H9 (cell line): ENCODE results near the gene DECR2. TPM values are rescaled to one million over a fixed set of nuclear protein-coding genes. Genes with fewer than 3 reads are reported as not detected.

ENCODE experiments used
- DNase-seq: peaks from one replicate; pipeline ENCODE4 v3.0.0-alpha.2; 2017
- H2AFZ ChIP-seq: one replicate; pipeline ENCODE4 v1.6.1; 2013; ENCODE audit warnings: mild to moderate bottlenecking, low read length, control low read depth, moderate library complexity
- H2AK5ac ChIP-seq: 2 replicates; pipeline ENCODE4 v1.6.1; 2013; ENCODE audit warnings: low read length, control low read depth, mixed read lengths; ENCODE audit not compliant: insufficient read length
- H2BK120ac ChIP-seq: one replicate; pipeline ENCODE4 v1.6.1; 2013; ENCODE audit warnings: low read depth, mild to moderate bottlenecking, low read length, control low read depth, inconsistent platforms; ENCODE audit not compliant: poor library complexity, severe bottlenecking
- H2BK12ac ChIP-seq: 2 replicates; pipeline ENCODE4 v1.6.1; 2013; ENCODE audit warnings: low read length, control low read depth, mixed read lengths, low read depth; ENCODE audit not compliant: insufficient read length
- H2BK15ac ChIP-seq: 2 replicates; pipeline ENCODE4 v1.6.1; 2013; ENCODE audit warnings: low read depth, low read length, control low read depth
- H2BK20ac ChIP-seq: one replicate; pipeline ENCODE4 v1.6.1; 2013; ENCODE audit warnings: low read depth, mild to moderate bottlenecking, low read length, control low read depth, inconsistent platforms; ENCODE audit not compliant: poor library complexity, severe bottlenecking
- H2BK5ac ChIP-seq: 2 replicates; pipeline ENCODE4 v1.6.1; 2013; ENCODE audit warnings: low read length, control low read depth, mixed read lengths; ENCODE audit not compliant: insufficient read length
- H3K14ac ChIP-seq: 2 replicates; pipeline ENCODE4 v1.6.1; 2013; ENCODE audit warnings: low read length, control low read depth; ENCODE audit not compliant: insufficient read depth
- H3K18ac ChIP-seq: 2 replicates; pipeline ENCODE4 v1.6.1; 2013; ENCODE audit warnings: low read depth, mild to moderate bottlenecking, mixed read lengths, low read length, control low read depth; ENCODE audit not compliant: insufficient read length
- H3K23ac ChIP-seq: 2 replicates; pipeline ENCODE4 v1.6.1; 2013; ENCODE audit warnings: low read length, control low read depth, mixed read lengths, low read depth; ENCODE audit not compliant: insufficient read length
- H3K23me2 ChIP-seq: 2 replicates; pipeline ENCODE4 v1.6.1; 2013; ENCODE audit warnings: low read depth, mild to moderate bottlenecking, mixed read lengths, low read length, control low read depth; ENCODE audit not compliant: insufficient read length, poor library complexity, severe bottlenecking
- H3K27ac ChIP-seq: 2 replicates; pipeline ENCODE4 v1.5.1; 2013; ENCODE audit warnings: low read length, control low read depth, mixed read lengths, low read depth; ENCODE audit not compliant: insufficient read length
- H3K27me3 ChIP-seq: 2 replicates; pipeline ENCODE4 v1.6.1; 2013; ENCODE audit warnings: low read length, control low read depth, inconsistent platforms; ENCODE audit not compliant: insufficient read depth
- H3K4ac ChIP-seq: 2 replicates; pipeline ENCODE4 v1.6.1; 2013; ENCODE audit warnings: low read depth, mild to moderate bottlenecking, control low read depth, inconsistent platforms, low read length, moderate library complexity
- H3K4me1 ChIP-seq: 2 replicates; pipeline ENCODE4 v1.6.1; 2013; ENCODE audit warnings: low read length, control low read depth, inconsistent platforms; ENCODE audit not compliant: insufficient read depth
- H3K4me2 ChIP-seq: 2 replicates; pipeline ENCODE4 v1.6.1; 2013; ENCODE audit warnings: low read length, control low read depth, mixed read lengths; ENCODE audit not compliant: insufficient read length, insufficient read depth
- H3K56ac ChIP-seq: 2 replicates; pipeline ENCODE4 v1.6.1; 2013; ENCODE audit warnings: low read depth, mild to moderate bottlenecking, mixed read lengths, low read length, control low read depth; ENCODE audit not compliant: insufficient read length
- H3K79me1 ChIP-seq: 2 replicates; pipeline ENCODE4 v1.6.1; 2013; ENCODE audit warnings: low read depth, mild to moderate bottlenecking, moderate library complexity, low read length, control low read depth, inconsistent platforms; ENCODE audit not compliant: insufficient read depth, poor library complexity, severe bottlenecking
- H3K79me2 ChIP-seq: 2 replicates; pipeline ENCODE4 v1.6.1; 2013; ENCODE audit warnings: low read length, control low read depth, inconsistent platforms; ENCODE audit not compliant: insufficient read depth
- H3K9ac ChIP-seq: 2 replicates; pipeline ENCODE4 v1.6.1; 2013; ENCODE audit warnings: low read length, control low read depth, mixed read lengths; ENCODE audit not compliant: insufficient read length; ENCODE audit errors: extremely low read depth
- H3K9me3 ChIP-seq: one replicate; pipeline ENCODE4 v1.6.1; 2013; ENCODE audit warnings: low read depth, low read length, inconsistent platforms; ENCODE audit not compliant: control insufficient read depth
- H3T11ph ChIP-seq: one replicate; pipeline ENCODE4 v1.6.1; 2013; ENCODE audit warnings: mild to moderate bottlenecking, low read length, control low read depth, inconsistent platforms
- H4K20me1 ChIP-seq: one replicate; pipeline ENCODE4 v1.6.1; 2013; ENCODE audit not compliant: control insufficient read depth, insufficient read length, insufficient read depth
- H4K5ac ChIP-seq: 2 replicates; pipeline ENCODE4 v1.6.1; 2013; ENCODE audit warnings: low read depth, mild to moderate bottlenecking, mixed read lengths, low read length, control low read depth; ENCODE audit not compliant: insufficient read length
- H4K8ac ChIP-seq: replicated peaks from 2 replicates; pipeline ENCODE4 v1.6.1; 2013; ENCODE audit warnings: low read length, control low read depth, mixed read lengths, low read depth; ENCODE audit not compliant: insufficient read length
- H4K91ac ChIP-seq: 2 replicates; pipeline ENCODE4 v1.6.1; 2013; ENCODE audit warnings: low read depth, mild to moderate bottlenecking, moderate library complexity, mixed read lengths, low read length, control low read depth; ENCODE audit not compliant: insufficient read length
- H3K27ac Mint-ChIP-seq, 3 experiments: 2 replicates in 2 of 3; 3 replicates in 1 of 3; pipeline ENCODE4 v1.8.0; 2020 to 2021; ENCODE audit warnings: mixed read lengths in 3 of 3, mild to moderate bottlenecking in 1 of 3, moderate library complexity in 1 of 3
- H3K27me3 Mint-ChIP-seq: 2 replicates; pipeline ENCODE4 v1.8.0; 2021; ENCODE audit warnings: low read depth, mild to moderate bottlenecking, moderate library complexity, mixed read lengths
- H3K36me3 Mint-ChIP-seq, 3 experiments: 2 replicates in 2 of 3; 3 replicates in 1 of 3; pipeline ENCODE4 v1.8.0; 2020 to 2021; ENCODE audit warnings: low read depth in 3 of 3, mixed read lengths in 3 of 3; ENCODE audit not compliant: insufficient read depth in 1 of 3
- H3K4me1 Mint-ChIP-seq, 2 experiments: 2 replicates each; pipeline ENCODE4 v1.8.0; 2020; ENCODE audit warnings: mixed read lengths in 2 of 2
- H3K4me3 Mint-ChIP-seq, 2 experiments: 2 replicates in 1 of 2; 3 replicates in 1 of 2; pipeline ENCODE4 v1.8.0; 2020 to 2021; ENCODE audit warnings: mild to moderate bottlenecking in 2 of 2, mixed read lengths in 2 of 2, moderate library complexity in 1 of 2
- H3K9me3 Mint-ChIP-seq, 2 experiments: 2 replicates in 1 of 2; 3 replicates in 1 of 2; pipeline ENCODE4 v1.8.0; 2020; ENCODE audit warnings: mild to moderate bottlenecking in 2 of 2, mixed read lengths in 2 of 2, moderate library complexity in 1 of 2
- WGBS: extraction: QIAGEN DNeasy Blood & Tissue Kit; methylation state at CpG from one replicate; pipeline ENCODE4 v1.1.7; 2013; ENCODE audit warnings: missing lambda C conversion rate, low lambda C conversion rate, mixed read lengths; ENCODE audit not compliant: insufficient read length; ENCODE audit errors: extremely low coverage; 5-methylcytosine and 5-hydroxymethylcytosine counted together
- total RNA-seq: library from RNA; stranded (reverse); gene quantifications from 2 replicates; pipeline ENCODE4 v1.2.1, GENCODE V29; 2021
- TF ChIP-seq, protein P1 (sequence below): fragments of 200-600 bp; sonication (generic); conservative IDR thresholded peaks from 3 replicates; pipeline ENCODE4 v1.8.0; 2021; ENCODE audit warnings: antibody characterized with exemption, mild to moderate bottlenecking

DECR2 gene
- total RNA-seq, 1 experiment from 2014 or later: 39.3 TPM

DNA sequence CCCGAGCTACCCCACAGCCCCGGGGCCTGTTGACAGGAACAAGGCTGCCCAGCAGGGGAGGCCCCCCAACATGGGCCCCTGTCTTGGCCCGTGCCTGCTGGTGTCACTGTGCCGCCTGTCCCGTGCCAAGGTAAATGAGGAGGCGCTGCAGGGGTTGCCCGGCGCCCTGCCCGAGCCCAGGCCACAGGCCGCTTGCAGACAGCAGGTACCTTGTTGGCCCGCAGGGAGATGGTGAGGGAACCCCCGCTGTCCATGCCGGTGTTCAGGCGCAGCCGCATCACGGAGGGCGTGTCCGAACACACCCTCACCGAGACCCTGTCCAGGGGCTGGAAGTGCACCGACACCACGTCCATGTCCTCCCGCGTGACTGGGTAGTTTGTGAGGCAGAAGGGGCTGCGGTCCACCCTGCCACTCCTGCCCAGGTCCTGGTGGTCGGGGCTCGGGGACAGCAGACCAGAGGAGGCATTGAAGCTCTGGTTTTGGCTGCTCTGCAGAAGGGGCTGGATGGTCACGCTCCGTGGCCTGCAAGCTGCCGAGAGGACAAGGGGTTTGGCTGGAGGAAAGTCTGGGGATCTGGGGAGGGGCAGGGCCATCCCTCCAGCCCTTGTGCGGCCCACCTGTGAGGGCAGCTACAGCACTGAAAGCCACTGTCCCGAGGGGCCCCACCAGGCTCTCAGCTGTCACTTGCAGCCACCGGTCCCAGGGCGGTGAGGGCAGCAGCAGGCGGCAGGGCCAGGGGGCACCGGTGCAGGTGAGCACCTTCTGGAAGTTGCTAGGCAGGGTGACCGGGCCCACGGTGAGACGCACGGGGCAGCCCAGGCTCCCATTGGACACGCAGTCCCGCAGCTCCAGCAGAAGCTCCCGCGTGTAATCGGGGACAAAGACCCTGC lies 25.5 kb upstream of the DECR2 start:
- Histone ChIP-seq H2BK12ac (no peak overlapping the region), H3T11ph (no peak overlapping the region), H4K5ac (no peak overlapping the region), H2AFZ (no peak overlapping the region), H2BK20ac (no peak overlapping the region), H2AK5ac (no peak overlapping the region), H4K91ac (no peak overlapping the region), H3K27ac (no peak overlapping the region), H4K8ac (no peak overlapping the region), H2BK120ac (no peak overlapping the region), H3K4me1 (no peaks in the 10 kb centered on the region), H3K79me1 (no peaks in the 10 kb centered on the region), H3K9ac (no peak overlapping the region), H3K27me3 (no peaks in the 10 kb centered on the region), H3K79me2 (no peaks in the 10 kb centered on the region; the same call in 1 of the 2 replicates), H2BK15ac (no peak overlapping the region), H3K9me3 (no peaks in the 10 kb centered on the region), H3K56ac (no peak overlapping the region), H3K4me2 (no peak overlapping the region), H3K4ac (no peak overlapping the region), H2BK5ac (no peak overlapping the region), H3K23me2 (peaks cover 4% of the 10 kb centered on the region), H3K18ac (no peak overlapping the region), H3K23ac (no peak overlapping the region), H3K14ac (no peak overlapping the region), H4K20me1 (no peaks in the 10 kb centered on the region)
- TF ChIP-seq, protein P1, sequence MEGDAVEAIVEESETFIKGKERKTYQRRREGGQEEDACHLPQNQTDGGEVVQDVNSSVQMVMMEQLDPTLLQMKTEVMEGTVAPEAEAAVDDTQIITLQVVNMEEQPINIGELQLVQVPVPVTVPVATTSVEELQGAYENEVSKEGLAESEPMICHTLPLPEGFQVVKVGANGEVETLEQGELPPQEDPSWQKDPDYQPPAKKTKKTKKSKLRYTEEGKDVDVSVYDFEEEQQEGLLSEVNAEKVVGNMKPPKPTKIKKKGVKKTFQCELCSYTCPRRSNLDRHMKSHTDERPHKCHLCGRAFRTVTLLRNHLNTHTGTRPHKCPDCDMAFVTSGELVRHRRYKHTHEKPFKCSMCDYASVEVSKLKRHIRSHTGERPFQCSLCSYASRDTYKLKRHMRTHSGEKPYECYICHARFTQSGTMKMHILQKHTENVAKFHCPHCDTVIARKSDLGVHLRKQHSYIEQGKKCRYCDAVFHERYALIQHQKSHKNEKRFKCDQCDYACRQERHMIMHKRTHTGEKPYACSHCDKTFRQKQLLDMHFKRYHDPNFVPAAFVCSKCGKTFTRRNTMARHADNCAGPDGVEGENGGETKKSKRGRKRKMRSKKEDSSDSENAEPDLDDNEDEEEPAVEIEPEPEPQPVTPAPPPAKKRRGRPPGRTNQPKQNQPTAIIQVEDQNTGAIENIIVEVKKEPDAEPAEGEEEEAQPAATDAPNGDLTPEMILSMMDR: no peak
- no CpG with 5 or more reads among the region's 44 CpGs for WGBS
- Mint-ChIP-seq H3K4me1 (peaks cover 7 to 21% of the 10 kb centered on the region in 2 experiments), H3K9me3 (no peaks in the 10 kb centered on the region), H3K27ac (no peak overlapping the region; a peak in 1 of 7 replicates), H3K27me3 (no peaks in the 10 kb centered on the region), H3K4me3 (no peak overlapping the region), H3K36me3 (peaks cover 5 to 47% (median 20%) of the 10 kb centered on the region in 3 experiments)
- no peak for DNase-seq
